HEK293 (cell line): ENCODE data around the gene SET.

Experiments
- FEZF1 ChIP-seq: fragments of 450-650 bp; formaldehyde crosslinking; IDR thresholded peaks from 2 replicates; pipeline ENCODE4 v1.5.1; 2016; ENCODE audit warnings: missing biosample characterization, missing genetic modification characterization
- HOXD13 ChIP-seq: sonication (generic); formaldehyde crosslinking; IDR thresholded peaks from 2 replicates; pipeline ENCODE4 v1.8.0; 2022; ENCODE audit warnings: missing genetic modification reagents, borderline replicate concordance
- OSR2 ChIP-seq: fragments of 450-650 bp; formaldehyde crosslinking; IDR thresholded peaks from 2 replicates; pipeline ENCODE4 v1.5.1; 2016; ENCODE audit warnings: missing biosample characterization, missing genetic modification characterization
- PRDM10 ChIP-seq: fragments of 450-650 bp; formaldehyde crosslinking; IDR thresholded peaks from 2 replicates; pipeline ENCODE4 v1.5.1; 2016; ENCODE audit warnings: missing biosample characterization, missing genetic modification characterization
- REPIN1 ChIP-seq: fragments of 450-650 bp; formaldehyde crosslinking; IDR thresholded peaks from 2 replicates; pipeline ENCODE4 v1.5.1; 2017; ENCODE audit warnings: missing biosample characterization, missing genetic modification characterization, low read depth
- SETDB1 ChIP-seq: IDR thresholded peaks from one replicate; pipeline ENCODE4 v1.6.1; 2017; ENCODE audit warnings: mild to moderate bottlenecking, low read length, moderate library complexity, mixed read lengths; ENCODE audit not compliant: insufficient read length
- SP2 ChIP-seq: fragments of 450-650 bp; formaldehyde crosslinking; IDR thresholded peaks from 2 replicates; pipeline ENCODE4 v1.5.1; 2016; ENCODE audit warnings: missing biosample characterization, missing genetic modification characterization
- TCF7L2 ChIP-seq: IDR thresholded peaks from 2 replicates; pipeline ENCODE4 v1.6.1; 2011; ENCODE audit warnings: low read depth, mild to moderate bottlenecking, inconsistent platforms, low read length, moderate library complexity, borderline replicate concordance
- TRIM28 ChIP-seq: IDR thresholded peaks from 2 replicates; pipeline ENCODE4 v1.6.1; 2011; ENCODE audit warnings: low read length, control low read depth, borderline replicate concordance
- TSHZ1 ChIP-seq: fragments of 450-650 bp; formaldehyde crosslinking; IDR thresholded peaks from 2 replicates; pipeline ENCODE4 v1.5.1; 2016; ENCODE audit warnings: missing biosample characterization, missing genetic modification characterization, borderline replicate concordance
- ZBTB17 ChIP-seq: fragments of 450-650 bp; formaldehyde crosslinking; IDR thresholded peaks from 2 replicates; pipeline ENCODE4 v1.5.1; 2016; ENCODE audit warnings: missing biosample characterization, missing genetic modification characterization
- ZNF121 ChIP-seq: fragments of 450-650 bp; formaldehyde crosslinking; IDR thresholded peaks from 2 replicates; pipeline ENCODE4 v1.5.1; 2016; ENCODE audit warnings: missing biosample characterization, missing genetic modification characterization
- ZNF266 ChIP-seq: fragments of 450-650 bp; formaldehyde crosslinking; IDR thresholded peaks from 2 replicates; pipeline ENCODE4 v1.5.1; 2016; ENCODE audit warnings: missing biosample characterization, missing genetic modification characterization, low read depth
- ZNF335 ChIP-seq: fragments of 450-650 bp; formaldehyde crosslinking; conservative IDR thresholded peaks from 2 replicates; pipeline ENCODE4 v1.5.1; 2016; ENCODE audit warnings: missing biosample characterization, missing genetic modification characterization
- ZNF404 ChIP-seq: fragments of 450-650 bp; formaldehyde crosslinking; IDR thresholded peaks from 2 replicates; pipeline ENCODE4 v1.5.1; 2017; ENCODE audit warnings: missing biosample characterization, missing genetic modification characterization
- ZNF530 ChIP-seq: fragments of 450-650 bp; formaldehyde crosslinking; IDR thresholded peaks from 2 replicates; pipeline ENCODE4 v1.5.1; 2016; ENCODE audit warnings: low read depth, missing biosample characterization, missing genetic modification characterization
- ZNF549 ChIP-seq: fragments of 450-650 bp; IDR thresholded peaks from 2 replicates; pipeline ENCODE4 v1.5.1; 2018; ENCODE audit warnings: missing biosample characterization, missing genetic modification characterization, mild to moderate bottlenecking, inconsistent platforms, moderate library complexity
- ZNF560 ChIP-seq: fragments of 450-650 bp; formaldehyde crosslinking; IDR thresholded peaks from 2 replicates; pipeline ENCODE4 v1.5.1; 2017; ENCODE audit warnings: missing biosample characterization, missing genetic modification characterization, borderline replicate concordance
- ZNF785 ChIP-seq: fragments of 450-650 bp; formaldehyde crosslinking; IDR thresholded peaks from 2 replicates; pipeline ENCODE4 v1.5.1; 2016; ENCODE audit warnings: missing biosample characterization, missing genetic modification characterization
- TF ChIP-seq, protein P1 (sequence below): fragments of 450-650 bp; formaldehyde crosslinking; conservative IDR thresholded peaks from 2 replicates; pipeline ENCODE4 v1.5.1; 2016; ENCODE audit warnings: low read depth, missing biosample characterization, missing genetic modification characterization
- TF ChIP-seq, protein P2 (sequence below): fragments of 450-650 bp; formaldehyde crosslinking; IDR thresholded peaks from 2 replicates; pipeline ENCODE4 v1.5.1; 2017; ENCODE audit warnings: missing biosample characterization, missing genetic modification characterization
- TF ChIP-seq, protein P3 (sequence below): fragments of 450-650 bp; formaldehyde crosslinking; IDR thresholded peaks from 2 replicates; pipeline ENCODE4 v1.5.1; 2016; ENCODE audit warnings: missing biosample characterization, missing genetic modification characterization
- TF ChIP-seq, protein P4 (sequence below): IDR thresholded peaks from 2 replicates; pipeline ENCODE4 v1.6.1; 2011; ENCODE audit warnings: mild to moderate bottlenecking, low read depth, low read length, borderline replicate concordance

The SET gene

DNA sequence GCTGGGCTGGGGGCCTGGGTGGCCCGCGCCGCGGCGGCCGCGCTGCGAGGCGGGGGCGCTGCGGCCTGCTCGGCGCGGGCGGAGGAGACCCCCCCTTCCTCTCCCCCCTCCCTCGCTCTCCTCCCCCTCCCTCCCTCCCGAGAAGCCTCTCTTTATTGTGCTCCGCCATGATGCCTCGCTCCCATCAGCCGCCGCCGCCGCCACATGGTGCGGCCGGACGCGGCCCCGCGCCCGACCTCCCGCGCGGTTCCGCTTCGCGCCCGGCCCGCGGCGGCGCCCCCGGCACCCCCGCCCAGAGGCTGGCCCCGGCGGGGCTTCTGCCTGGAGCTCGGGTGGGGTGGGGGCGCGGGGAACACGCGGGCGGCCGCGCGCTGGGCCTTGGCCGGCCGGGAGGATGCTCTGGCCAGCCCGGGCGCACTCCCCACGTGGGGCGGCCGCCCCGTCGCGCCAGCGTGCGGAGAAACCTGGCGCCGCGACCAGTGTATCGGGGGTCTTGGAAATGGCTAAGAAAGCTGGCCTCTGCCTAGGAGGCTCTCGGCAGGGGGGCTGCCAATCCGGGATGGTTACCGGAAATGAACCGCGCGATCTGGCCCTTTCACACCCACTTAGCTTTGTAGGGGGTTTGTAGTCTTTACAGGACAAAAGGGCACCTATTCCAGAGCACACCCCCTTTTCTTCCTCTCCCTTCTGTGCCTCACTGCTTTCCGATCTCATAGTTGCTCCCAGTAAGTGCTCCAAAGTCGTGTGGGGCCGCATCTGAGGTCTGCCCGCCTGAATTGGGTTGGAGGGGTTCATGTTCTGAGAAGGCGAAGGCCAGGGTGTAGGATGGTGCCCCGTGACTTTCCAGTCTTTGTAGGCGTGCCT lies 1.0 kb downstream of the SET start (continued):
- TF ChIP-seq, protein P1, sequence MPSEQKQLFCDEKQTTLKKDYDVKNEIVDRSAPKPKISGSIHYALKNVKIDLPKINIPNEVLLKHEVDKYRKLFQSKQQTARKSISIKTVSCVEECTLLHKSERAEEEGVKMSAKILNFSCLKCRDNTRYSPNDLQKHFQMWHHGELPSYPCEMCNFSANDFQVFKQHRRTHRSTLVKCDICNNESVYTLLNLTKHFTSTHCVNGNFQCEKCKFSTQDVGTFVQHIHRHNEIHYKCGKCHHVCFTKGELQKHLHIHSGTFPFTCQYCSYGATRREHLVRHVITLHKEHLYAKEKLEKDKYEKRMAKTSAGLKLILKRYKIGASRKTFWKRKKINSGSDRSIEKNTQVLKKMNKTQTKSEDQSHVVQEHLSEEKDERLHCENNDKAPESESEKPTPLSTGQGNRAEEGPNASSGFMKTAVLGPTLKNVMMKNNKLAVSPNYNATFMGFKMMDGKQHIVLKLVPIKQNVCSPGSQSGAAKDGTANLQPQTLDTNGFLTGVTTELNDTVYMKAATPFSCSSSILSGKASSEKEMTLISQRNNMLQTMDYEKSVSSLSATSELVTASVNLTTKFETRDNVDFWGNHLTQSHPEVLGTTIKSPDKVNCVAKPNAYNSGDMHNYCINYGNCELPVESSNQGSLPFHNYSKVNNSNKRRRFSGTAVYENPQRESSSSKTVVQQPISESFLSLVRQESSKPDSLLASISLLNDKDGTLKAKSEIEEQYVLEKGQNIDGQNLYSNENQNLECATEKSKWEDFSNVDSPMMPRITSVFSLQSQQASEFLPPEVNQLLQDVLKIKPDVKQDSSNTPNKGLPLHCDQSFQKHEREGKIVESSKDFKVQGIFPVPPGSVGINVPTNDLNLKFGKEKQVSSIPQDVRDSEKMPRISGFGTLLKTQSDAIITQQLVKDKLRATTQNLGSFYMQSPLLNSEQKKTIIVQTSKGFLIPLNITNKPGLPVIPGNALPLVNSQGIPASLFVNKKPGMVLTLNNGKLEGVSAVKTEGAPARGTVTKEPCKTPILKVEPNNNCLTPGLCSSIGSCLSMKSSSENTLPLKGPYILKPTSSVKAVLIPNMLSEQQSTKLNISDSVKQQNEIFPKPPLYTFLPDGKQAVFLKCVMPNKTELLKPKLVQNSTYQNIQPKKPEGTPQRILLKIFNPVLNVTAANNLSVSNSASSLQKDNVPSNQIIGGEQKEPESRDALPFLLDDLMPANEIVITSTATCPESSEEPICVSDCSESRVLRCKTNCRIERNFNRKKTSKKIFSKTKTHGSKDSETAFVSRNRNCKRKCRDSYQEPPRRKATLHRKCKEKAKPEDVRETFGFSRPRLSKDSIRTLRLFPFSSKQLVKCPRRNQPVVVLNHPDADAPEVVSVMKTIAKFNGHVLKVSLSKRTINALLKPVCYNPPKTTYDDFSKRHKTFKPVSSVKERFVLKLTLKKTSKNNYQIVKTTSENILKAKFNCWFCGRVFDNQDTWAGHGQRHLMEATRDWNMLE, result no peak
- TF ChIP-seq ZBTB17 (tag by site-specific recombination) (no peak), SP2 (tag by site-specific recombination) (peak; percentile 40), TSHZ1 (tag by site-specific recombination) (no peak), ZNF266 (tag by site-specific recombination) (no peak), PRDM10 (tag by site-specific recombination) (no peak), ZNF335 (tag by site-specific recombination) (0 out of 2 replicates have a peak, but pooled peaks have one; percentile 40), TCF7L2 (no peak), ZNF121 (no peak), REPIN1 (tag by site-specific recombination) (no peak), FEZF1 (tag by site-specific recombination) (no peak; the same call in 1 of the 2 replicates), ZNF549 (no peak), ZNF560 (tag by site-specific recombination) (no peak), HOXD13 (CRISPR knock-in tag) (no peak), ZNF530 (tag by site-specific recombination) (no peak), ZNF404 (no peak), TRIM28 (no peak), ZNF785 (no peak), SETDB1 (no peak), OSR2 (tag by site-specific recombination) (no peak)
- TF ChIP-seq, protein P2, sequence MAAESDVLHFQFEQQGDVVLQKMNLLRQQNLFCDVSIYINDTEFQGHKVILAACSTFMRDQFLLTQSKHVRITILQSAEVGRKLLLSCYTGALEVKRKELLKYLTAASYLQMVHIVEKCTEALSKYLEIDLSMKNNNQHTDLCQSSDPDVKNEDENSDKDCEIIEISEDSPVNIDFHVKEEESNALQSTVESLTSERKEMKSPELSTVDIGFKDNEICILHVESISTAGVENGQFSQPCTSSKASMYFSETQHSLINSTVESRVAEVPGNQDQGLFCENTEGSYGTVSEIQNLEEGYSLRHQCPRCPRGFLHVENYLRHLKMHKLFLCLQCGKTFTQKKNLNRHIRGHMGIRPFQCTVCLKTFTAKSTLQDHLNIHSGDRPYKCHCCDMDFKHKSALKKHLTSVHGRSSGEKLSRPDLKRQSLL, result no peak
- TF ChIP-seq, protein P3, sequence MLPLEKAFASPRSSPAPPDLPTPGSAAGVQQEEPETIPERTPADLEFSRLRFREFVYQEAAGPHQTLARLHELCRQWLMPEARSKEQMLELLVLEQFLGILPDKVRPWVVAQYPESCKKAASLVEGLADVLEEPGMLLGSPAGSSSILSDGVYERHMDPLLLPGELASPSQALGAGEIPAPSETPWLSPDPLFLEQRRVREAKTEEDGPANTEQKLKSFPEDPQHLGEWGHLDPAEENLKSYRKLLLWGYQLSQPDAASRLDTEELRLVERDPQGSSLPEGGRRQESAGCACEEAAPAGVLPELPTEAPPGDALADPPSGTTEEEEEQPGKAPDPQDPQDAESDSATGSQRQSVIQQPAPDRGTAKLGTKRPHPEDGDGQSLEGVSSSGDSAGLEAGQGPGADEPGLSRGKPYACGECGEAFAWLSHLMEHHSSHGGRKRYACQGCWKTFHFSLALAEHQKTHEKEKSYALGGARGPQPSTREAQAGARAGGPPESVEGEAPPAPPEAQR, result no peak
- TF ChIP-seq, protein P4, sequence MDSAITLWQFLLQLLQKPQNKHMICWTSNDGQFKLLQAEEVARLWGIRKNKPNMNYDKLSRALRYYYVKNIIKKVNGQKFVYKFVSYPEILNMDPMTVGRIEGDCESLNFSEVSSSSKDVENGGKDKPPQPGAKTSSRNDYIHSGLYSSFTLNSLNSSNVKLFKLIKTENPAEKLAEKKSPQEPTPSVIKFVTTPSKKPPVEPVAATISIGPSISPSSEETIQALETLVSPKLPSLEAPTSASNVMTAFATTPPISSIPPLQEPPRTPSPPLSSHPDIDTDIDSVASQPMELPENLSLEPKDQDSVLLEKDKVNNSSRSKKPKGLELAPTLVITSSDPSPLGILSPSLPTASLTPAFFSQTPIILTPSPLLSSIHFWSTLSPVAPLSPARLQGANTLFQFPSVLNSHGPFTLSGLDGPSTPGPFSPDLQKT, result no peak
